SKM-1 (cell line): ENCODE measurements around the gene ELANE.
"Not testable (repeated sequence)": the region's sequence is repeated elsewhere in the genome, so short reads cannot be mapped to it uniquely, and the experiment has no call there.

Source experiments
- DNase-seq: peaks from one replicate; lab custom pipeline; 2025; ENCODE audit not compliant: unreplicated experiment; lab: John Stamatoyannopoulos, UW

The ELANE gene

GRCh38 chr19:813219-814151, 38.6 kb upstream of the ELANE start:
- no peak for DNase-seq

- DNase-seq: no peak
These were observed 37.7 kb upstream of the ELANE start for GRCh38 chr19:814152-815078.

GRCh38 chr19:815079-815774, 36.9 kb upstream of the ELANE start:
- no peak for DNase-seq

- DNase-seq: no peak
These were observed 36.2 kb upstream of the ELANE start for GRCh38 chr19:815775-816499.

GRCh38 chr19:816500-816857, 35.6 kb upstream of the ELANE start:
- DNase-seq: no peak

- not testable (repeated sequence) for DNase-seq
These were observed 31.9 kb upstream of the ELANE start for GRCh38 chr19:820212-820611.

- no peak for DNase-seq
These were observed 30.8 kb upstream of the ELANE start for GRCh38 chr19:821231-821824.

- no peak for DNase-seq
These were observed 30.1 kb upstream of the ELANE start, which contains the start of gene PLPPR3 for GRCh38 chr19:821825-822503. PLPPR3 (minus strand) TSS chr19:821955; CDS start chr19:821559, 396 bp downstream.

- no peak for DNase-seq
These were observed 28.5 kb upstream of the ELANE start for GRCh38 chr19:823565-824121.

- peak; percentile 63 for DNase-seq
These were observed 27.2 kb upstream of the ELANE start for GRCh38 chr19:824885-825284.

GRCh38 chr19:825897-826644, 26.0 kb upstream of the ELANE start:
- peak; percentile 56 for DNase-seq

GRCh38 chr19:827314-827709, 24.8 kb upstream of the ELANE start:
- no peak for DNase-seq

GRCh38 chr19:827710-828321, 24.3 kb upstream of the ELANE start, which contains the start of gene AZU1:
AZU1 (plus strand) TSS chr19:827837; CDS start chr19:827847, 10 bp downstream.
- DNase-seq: no peak

- DNase-seq: no peak
These were observed 22.9 kb upstream of the ELANE start for GRCh38 chr19:829129-829758.

- no peak for DNase-seq
These were observed 20.4 kb upstream of the ELANE start for GRCh38 chr19:831407-832369.

GRCh38 chr19:834216-834615, 17.9 kb upstream of the ELANE start:
- no peak for DNase-seq
